GM19372 (cell line): ENCODE measurements around the gene SYT1.

Experiments
- ATAC-seq: cut with Tn5 transposase; IDR thresholded peaks from one replicate; pipeline ENCODE4 v1.9.1; 2021; ENCODE audit warnings: mild to moderate bottlenecking, low read depth, moderate library complexity; ENCODE audit not compliant: unreplicated experiment

SYT1 gene

DNA sequence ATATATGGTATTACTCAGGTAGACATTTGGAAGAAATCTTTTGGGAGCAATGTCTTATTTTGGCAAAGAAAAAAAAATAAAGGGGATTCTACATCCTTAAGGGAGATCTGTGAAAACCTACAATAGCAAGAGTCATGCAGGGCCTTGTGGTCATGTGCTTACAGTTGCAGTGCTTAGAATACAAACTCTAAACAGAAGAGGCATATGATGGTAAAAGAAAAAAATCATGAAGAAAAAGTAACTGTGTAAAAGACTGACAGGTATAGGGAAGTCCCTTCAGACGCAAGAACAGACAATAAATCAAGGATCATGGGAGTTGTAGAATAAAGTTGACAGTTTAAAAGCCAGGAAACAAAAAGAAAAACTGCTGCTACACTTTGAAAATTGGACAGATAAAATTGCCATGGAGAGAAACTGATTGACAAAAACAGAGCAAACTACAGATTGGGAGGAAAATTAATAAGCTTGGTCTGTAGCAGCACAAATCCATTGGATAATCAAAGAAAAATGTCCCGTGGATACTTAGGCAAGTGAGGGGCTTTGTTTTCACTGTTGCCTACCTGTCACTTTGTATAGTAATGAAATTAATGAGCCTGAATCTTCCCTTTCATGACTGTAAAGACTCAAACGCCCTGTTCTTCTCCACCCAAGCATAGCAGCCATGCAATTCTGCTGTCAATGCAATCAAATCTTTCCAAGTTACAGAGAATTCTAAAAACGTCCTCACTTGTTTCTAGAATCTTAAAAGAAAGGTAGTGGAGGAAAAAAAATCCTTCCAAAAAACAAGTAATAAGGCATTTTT, 402.0 kb downstream of the SYT1 start:
- ATAC-seq = no peak

- no peak for ATAC-seq
Observed at GRCh38 chr12:79267580-79267979, 403.0 kb downstream of the SYT1 start.

- ATAC-seq = no peak
Observed at GRCh38 chr12:79274501-79275064, 410.0 kb downstream of the SYT1 start.

DNA sequence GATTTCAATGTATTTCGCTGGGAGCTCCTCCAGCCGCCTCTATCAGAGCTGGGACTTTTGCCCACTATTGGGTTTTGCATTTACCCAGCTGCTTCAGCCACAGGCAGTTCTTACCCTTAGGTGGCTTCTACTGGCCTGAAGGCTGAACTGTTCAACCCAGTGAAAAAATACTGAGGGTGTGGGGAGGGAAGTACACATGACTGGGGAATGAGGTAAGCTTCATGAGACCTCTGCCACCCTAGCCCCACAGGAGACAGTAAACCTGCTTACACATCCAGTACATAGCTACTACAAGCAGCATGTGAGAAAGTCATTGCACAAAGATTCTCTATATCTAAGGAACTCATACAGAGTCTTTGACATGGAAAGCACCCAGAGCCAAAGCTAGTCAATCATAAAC, 411.1 kb downstream of the SYT1 start:
- ATAC-seq = no peak

DNA sequence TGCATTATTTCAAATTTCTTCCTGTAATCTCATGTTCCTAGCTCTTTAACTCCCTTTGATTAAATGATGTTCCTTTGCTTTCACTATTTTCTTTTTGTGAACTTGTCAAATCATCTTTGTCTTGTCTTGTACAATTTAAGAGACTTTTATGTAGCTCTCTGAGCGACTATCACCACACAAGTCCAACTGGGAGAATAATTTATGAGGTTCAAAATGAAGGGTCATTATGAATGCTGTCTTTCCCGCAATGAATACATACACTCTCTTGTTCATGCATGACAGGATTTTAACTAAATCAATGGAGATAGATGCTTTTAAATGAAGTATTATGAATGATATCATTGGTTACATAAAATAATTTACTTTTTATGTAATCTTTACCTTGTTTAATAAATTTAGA, 418.8 kb downstream of the SYT1 start:
- no peak for ATAC-seq

DNA sequence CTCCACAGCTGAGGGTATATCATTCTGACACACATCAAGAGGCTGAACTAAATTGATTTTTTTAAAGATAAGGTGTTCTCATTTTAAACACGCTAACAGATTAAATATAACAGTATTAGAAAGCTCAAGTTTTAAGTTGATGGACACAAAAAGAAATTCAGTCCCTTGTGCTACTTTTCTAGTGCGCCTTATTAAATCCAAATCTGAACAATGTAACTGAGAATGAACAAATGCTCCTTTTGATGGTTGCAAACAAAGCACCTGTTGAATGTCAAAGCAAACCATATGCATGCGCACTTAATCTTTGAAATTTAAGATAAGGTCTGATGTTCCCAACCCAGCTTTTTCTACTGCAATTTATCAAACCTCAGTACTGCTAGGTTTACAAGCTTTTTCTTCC, 424.3 kb downstream of the SYT1 start:
- ATAC-seq = no peak

DNA sequence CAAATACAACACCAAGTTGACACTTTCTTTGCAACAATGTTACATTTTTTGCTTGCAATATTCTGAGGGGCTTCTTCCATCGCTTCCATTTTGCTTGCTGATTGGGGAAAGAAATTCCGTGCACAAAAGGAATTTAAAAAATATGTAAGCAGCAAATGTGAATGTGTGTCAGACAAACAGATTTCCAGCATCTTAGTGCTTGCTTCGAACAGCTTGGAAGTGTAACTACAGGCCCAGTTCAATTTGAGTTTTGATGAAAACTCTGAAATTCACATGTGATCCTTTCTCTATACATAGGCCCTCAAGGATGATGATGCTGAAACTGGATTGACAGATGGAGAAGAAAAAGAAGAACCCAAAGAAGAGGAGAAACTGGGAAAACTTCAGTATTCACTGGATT, 427.1 kb downstream of the SYT1 start:
- no peak for ATAC-seq

DNA sequence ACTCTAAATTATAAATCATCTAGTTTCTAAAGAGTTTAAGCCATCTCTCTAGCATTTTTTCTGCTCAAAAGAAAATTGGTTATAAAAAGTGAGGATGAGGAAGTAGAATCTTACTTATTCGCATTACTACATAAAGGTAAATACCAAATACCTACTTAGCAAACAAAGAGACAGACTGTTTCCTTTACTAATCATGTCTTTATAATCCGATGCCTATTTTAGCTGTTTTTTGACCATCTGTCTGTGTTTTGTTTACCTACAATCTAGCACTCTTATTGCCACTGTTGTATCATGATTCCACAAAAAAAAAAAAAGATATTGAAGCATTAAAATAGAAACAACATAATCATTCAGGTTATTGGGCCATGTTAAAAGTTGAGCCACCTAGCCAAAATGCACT, 430.0 kb downstream of the SYT1 start:
- no peak for ATAC-seq

DNA sequence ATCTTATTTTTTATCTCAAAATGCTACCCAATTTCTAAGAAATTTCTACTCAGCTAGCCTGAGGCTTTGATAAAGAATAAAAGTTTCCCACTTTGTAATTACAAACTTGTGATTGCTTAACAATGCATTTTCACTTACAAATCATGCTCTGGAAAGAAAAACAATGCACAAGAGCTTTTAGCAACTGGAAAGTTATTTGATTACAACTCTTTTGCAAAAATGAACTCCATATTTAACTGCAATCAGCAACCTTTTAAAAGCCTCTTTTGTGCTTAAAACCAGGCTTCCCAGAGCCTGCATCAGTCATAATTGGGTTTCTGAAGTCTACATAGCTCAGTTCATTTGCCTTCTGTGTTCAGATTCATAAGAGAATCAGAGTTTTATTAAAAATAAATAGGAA, 431.0 kb downstream of the SYT1 start:
- ATAC-seq = no peak

DNA sequence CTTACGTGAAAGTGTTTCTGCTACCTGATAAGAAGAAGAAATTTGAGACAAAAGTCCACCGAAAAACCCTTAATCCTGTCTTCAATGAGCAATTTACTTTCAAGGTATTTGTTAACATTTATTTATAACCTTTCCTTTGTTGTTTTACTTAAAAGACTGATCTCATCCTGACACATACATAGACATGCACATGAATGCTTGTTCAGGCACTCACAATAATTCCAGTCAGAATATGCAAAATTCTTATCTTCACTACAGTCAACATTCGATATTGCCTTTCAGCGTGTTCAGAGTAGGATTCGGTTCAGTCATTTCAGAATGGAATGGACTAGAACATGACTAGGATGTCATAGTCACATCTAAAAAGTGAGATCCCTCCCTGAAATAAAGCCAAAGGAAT, 431.6 kb downstream of the SYT1 start:
- no peak for ATAC-seq

DNA sequence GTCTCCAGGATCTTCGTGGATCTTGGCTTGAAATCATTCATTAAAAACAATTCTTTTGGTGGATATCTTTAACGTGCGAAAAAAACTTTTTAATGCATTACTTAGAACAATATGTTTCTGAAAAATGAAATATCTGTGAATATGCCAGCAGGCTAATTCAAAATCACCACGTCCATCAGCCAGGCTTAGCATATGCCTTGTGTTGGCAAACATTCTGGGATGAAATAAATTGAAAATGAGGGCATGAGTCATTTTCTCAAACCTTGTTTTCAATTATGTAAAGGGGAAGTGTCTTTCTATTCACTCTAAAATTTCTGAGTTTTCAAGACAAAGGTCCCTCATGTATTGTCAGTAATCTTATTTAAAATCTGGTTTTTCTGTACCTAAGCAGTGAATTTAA, 432.3 kb downstream of the SYT1 start:
- no peak for ATAC-seq

DNA sequence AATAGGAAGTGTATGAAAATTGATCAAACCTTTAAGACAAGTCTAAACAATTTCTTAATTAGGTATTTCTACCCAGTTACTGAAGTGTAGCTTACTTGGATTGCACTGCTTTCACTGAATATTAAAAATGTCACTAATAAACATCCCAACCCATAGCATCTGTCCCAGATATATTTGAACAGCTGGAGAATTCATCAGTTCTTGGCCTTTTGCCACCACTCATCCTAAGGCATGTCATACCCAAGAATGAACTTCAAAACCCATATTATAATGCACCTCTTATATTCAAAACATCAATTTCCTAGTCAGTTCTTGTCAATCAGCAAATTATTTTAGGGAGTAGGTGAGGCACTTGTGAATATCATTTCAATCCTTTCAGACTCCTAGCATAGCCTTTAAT, 433.9 kb downstream of the SYT1 start:
- ATAC-seq = no peak

DNA sequence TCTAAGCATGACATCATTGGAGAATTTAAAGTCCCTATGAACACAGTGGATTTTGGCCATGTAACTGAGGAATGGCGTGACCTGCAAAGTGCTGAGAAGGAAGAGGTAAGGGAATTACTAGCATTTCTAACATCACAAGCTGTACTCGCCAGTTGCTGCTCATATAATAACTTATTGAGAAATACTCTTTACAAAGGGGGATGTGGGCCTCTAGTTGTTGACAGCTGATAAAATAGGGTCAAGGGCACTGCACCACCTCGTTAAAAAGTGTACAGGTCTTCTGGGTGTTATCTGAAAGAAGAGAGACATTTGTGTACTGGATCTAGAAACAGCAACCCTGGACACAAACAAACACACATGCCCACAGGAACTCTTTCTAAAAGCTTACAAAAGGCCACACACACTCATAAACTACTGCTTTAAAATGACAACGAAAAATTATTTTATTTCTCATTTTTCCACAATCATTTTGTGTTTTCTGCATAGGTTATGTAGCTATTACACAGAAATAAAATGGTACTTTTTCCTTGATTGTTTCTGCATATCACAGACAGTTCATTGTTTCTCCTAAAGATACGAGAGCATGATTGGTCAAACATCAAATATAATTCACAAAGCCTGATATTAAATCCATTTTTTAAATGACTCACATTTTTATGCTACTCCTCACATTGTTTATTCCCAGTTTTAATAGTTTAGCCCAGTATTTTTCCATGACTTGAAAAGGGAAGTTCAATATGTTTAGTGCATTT, 435.0 kb downstream of the SYT1 start:
- no peak for ATAC-seq

DNA sequence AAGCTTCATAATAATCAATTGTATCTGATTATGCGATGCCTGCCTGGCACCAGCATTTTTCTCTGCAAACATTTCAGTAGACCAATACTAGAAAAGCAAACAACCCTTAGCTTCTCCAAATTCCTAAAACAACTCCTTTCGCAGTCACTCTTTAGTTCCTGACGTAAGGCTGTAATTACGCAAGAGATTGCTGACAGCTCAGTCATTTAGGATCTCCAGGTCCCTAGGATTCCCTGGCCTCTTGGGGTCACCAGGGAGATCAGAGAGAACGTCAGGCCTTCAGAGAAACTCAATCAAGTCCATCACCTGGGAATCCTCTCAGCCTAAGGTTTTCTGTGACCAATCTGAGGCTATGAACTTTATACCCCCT, 435.6 kb downstream of the SYT1 start:
- ATAC-seq = no peak

DNA sequence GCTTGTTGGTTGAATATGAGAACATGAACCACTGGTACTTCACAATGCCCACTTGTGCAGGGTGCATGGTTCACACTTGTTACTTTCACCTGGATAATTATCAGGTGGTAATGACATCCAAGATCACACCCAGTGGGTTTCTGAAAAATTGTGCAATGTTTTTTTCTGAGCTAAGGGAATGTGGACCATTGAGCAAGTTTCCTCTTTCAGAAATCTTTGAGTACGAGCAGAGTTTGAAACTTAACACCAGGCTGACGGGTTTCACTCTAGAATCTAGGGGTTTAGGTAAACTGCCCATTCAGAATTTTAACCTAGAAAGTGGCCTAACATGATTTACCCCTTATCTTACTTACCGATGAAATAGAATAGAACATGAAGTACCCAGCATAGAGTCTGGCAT, 436.6 kb downstream of the SYT1 start:
- no peak for ATAC-seq

DNA sequence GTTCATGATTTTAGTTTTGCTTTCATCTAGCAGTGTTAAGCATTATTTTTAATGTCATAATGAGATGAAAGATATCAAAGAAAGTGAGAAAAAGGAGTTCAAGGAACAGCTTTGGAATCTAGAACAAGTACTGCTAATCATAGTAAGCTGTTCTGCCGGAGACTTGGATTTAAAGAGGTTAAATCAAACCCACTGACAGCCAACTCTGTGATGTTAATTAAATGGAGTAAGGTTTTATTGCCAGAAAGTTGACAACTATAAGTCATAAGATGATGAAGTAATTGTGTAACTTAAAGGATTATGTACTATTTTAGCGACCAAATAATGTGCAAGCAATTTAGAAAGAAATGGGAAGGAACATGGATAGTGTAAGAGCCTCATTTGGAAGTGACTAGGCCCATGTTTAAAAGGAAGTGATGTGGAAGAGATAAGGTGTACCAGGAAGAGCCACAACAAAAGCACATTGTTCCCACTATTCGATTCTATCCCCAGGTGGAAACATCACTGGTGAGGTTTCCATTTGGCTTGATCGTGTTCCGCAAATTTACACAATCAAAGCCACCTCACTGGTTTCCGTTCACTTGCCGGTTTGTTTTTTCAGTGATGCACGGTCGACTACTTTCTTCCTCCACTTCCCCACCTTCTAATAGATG, 437.7 kb downstream of the SYT1 start:
- ATAC-seq = no peak

- no peak for ATAC-seq
Observed at GRCh38 chr12:79307340-79307739, 442.8 kb downstream of the SYT1 start.

- ATAC-seq = no peak
Observed at GRCh38 chr12:79309039-79309438, 444.5 kb downstream of the SYT1 start.

- no peak for ATAC-seq
Observed at GRCh38 chr12:79317179-79317847, 452.7 kb downstream of the SYT1 start.

- ATAC-seq = no peak
Observed at GRCh38 chr12:79322905-79323304, 458.3 kb downstream of the SYT1 start.

DNA sequence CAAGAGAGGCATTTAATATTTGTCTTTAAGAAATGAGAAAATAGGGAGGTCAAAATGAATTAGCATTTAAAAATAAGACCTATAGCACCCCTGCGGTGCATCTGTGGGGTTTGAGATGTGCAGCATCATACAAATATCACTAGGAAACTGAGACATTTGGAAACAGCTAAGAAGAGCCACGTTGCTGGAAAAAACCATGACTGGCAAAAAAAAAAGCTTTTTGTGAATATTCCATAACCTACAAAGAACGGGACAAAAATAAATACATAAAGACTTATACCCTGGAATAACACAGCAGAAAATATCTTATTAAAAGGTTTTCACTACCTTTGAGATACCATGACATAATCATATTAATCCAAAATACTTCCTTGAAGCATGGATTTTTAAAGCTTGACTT, 460.0 kb downstream of the SYT1 start:
- ATAC-seq = no peak
